Activated CD4-positive, alpha-beta T cell treated with anti-CD3 and anti-CD28 coated beads, Interleukin-2, amount 10 ng/mL, durations not matched to agents 7 days and 5 days (primary cell): ENCODE results near the gene DPH2. TPM values are rescaled to one million over a fixed set of nuclear protein-coding genes. Genes with fewer than 3 reads are reported as not detected.

Source experiments
- CTCF ChIA-PET: fragments of 350-600 bp; sonication (Branson Sonifier 250); formaldehyde crosslinking; loops from one replicate; lab custom pipeline; 2021; ENCODE audit warnings: antibody characterized with exemption; lab: Charles Lee
- POLR2A ChIA-PET: fragments of 350-600 bp; sonication (Branson Sonifier 250); formaldehyde crosslinking; loops from one replicate; lab custom pipeline; 2021; ENCODE audit warnings: antibody characterized with exemption; lab: Charles Lee
- DNase-seq: peaks from one replicate; pipeline ENCODE4 v3.0.0-alpha.2; 2020
- H3K27ac Mint-ChIP-seq: one replicate; pipeline ENCODE4 v1.8.0; 2021; ENCODE audit warnings: mild to moderate bottlenecking, moderate library complexity, mixed read lengths
- H3K27me3 Mint-ChIP-seq: one replicate; pipeline ENCODE4 v1.8.0; 2021; ENCODE audit warnings: mixed read lengths
- H3K36me3 Mint-ChIP-seq: one replicate; pipeline ENCODE4 v1.8.0; 2021; ENCODE audit warnings: low read depth, mixed read lengths
- H3K4me1 Mint-ChIP-seq: one replicate; pipeline ENCODE4 v1.8.0; 2021; ENCODE audit warnings: mixed read lengths
- H3K4me3 Mint-ChIP-seq: one replicate; pipeline ENCODE4 v1.8.0; 2021; ENCODE audit warnings: mild to moderate bottlenecking, moderate library complexity, mixed read lengths
- H3K9me3 Mint-ChIP-seq: one replicate; pipeline ENCODE4 v1.8.0; 2021; ENCODE audit warnings: mixed read lengths
- total RNA-seq, 2 experiments: library from RNA; stranded (reverse); gene quantifications; one replicate each; pipeline ENCODE4 v1.2.3, GENCODE V29; 2021

The DPH2 gene
- total RNA-seq, 2 experiments from 2014 or later: 28.0 to 30.0 TPM

DNA sequence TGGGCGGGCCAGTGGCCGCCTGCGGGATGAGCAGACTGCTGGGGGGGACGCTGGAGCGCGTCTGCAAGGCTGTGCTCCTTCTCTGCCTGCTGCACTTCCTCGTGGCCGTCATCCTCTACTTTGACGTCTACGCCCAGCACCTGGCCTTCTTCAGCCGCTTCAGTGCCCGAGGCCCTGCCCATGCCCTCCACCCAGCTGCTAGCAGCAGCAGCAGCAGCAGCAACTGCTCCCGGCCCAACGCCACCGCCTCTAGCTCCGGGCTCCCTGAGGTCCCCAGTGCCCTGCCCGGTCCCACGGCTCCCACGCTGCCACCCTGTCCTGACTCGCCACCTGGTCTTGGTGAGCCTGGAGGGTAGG is 11.3 kb downstream of the DPH2 start:
- POLR2A ChIA-PET: no interaction called here
- CTCF ChIA-PET: no interaction called here
- Mint-ChIP-seq H3K4me3 (no peak overlapping the region), H3K36me3 (peaks cover 24% of the 10 kb centered on the region), H3K27me3 (no peaks in the 10 kb centered on the region), H3K27ac (no peak overlapping the region), H3K4me1 (peaks cover 36% of the 10 kb centered on the region), H3K9me3 (no peaks in the 10 kb centered on the region)
- DNase-seq: no peak

GRCh38 chr1:43981636-43982035 is 11.8 kb downstream of the DPH2 start:
- DNase-seq: no peak
- no peak overlapping the region for H3K4me3 Mint-ChIP-seq
- no peaks in the 10 kb centered on the region for H3K27me3 Mint-ChIP-seq
- H3K9me3 Mint-ChIP-seq: no peaks in the 10 kb centered on the region
- ChIA-PET POLR2A (no interaction called here), CTCF (no interaction called here)
- H3K27ac Mint-ChIP-seq: no peak overlapping the region
- H3K36me3 Mint-ChIP-seq: peaks cover 20% of the 10 kb centered on the region
- peaks cover 31% of the 10 kb centered on the region for H3K4me1 Mint-ChIP-seq

GRCh38 chr1:43982241-43982640 is 12.4 kb downstream of the DPH2 start:
- POLR2A ChIA-PET: no interaction called here
- Mint-ChIP-seq H3K4me3 (no peak overlapping the region), H3K9me3 (no peaks in the 10 kb centered on the region), H3K4me1 (peaks cover 25% of the 10 kb centered on the region), H3K27ac (no peak overlapping the region), H3K27me3 (no peaks in the 10 kb centered on the region), H3K36me3 (peaks cover 14% of the 10 kb centered on the region)
- CTCF ChIA-PET: no interaction called here
- no peak for DNase-seq

DNA sequence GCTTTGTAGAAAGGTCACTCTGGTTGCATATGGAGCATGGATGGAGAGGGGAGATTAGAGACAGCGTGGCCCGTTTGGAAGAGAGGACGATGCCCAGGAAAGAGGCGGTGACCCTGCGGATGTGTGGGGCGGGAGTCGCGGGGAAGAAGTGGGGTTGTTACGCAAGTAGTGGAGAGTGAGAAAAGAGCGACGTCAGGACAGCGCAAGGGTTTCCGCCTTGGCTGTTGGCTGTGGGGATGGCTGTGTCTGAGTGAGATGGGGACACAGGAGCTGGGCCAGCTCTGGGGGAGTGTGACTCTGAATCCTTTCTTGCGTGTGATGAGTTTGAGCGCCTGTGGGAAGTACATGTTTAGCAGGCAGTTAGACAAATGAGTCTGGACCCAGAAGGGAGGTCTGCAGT is 13.0 kb downstream of the DPH2 start:
- H3K36me3 Mint-ChIP-seq: peaks cover 8% of the 10 kb centered on the region
- CTCF ChIA-PET: no interaction called here

DNA sequence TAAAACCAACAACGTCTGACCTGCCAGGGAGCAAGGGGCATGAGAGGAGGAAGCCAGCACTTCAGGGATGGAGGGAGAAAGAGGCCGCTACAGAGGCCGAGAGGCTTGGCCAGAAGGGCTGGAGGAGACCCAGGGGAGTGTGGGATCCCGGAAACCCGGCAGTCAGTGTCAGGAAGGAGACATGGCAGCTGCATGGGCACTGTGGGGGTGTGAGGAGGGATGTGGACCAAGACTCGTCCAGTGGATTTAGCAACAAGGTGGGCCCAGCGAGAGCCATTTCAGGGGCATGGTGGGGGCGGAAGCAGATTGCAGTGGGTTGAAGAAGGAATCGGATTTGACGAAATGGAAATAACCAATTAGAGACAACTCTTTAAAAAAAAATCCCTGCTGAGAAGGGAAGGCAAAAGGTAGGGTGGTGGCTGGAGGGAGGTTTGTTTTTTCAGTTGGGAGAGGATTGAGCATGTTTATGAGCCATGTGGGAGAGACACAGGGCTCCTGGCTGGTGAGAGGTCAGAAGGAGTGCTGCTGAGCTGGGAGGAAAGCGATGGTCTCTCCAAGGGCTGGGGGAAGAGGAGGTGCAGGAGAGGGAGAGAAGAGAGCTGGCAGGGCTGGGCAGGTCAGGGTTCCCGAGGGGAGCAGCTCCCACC is 13.6 kb downstream of the DPH2 start:
- no peak for DNase-seq

More for the DNA sequence above, 13.0 kb downstream of the DPH2 start:
- Mint-ChIP-seq H3K9me3 (no peaks in the 10 kb centered on the region), H3K27me3 (no peaks in the 10 kb centered on the region), H3K27ac (no peak overlapping the region), H3K4me1 (peaks cover 20% of the 10 kb centered on the region), H3K4me3 (no peak overlapping the region)
- no peak for DNase-seq
- POLR2A ChIA-PET: no interaction called here

DNA sequence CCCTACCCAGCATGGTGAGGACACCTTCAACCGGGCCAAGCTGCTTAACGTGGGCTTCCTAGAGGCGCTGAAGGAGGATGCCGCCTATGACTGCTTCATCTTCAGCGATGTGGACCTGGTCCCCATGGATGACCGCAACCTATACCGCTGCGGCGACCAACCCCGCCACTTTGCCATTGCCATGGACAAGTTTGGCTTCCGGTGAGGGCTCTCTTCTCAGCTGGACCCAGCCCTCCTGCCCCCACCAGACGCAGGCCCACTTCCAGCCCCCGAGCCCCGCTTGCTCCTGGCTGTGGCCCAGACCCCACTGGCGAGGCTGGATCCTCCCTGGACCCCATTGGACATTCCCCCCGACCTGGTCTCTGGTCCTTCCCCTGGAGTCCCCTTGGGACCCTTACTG is 15.0 kb downstream of the DPH2 start:
- H3K4me1 Mint-ChIP-seq: peaks cover 8% of the 10 kb centered on the region
- no peaks in the 10 kb centered on the region for H3K9me3 Mint-ChIP-seq
- no peak for DNase-seq
- ChIA-PET POLR2A (no interaction called here), CTCF (no interaction called here)
- H3K27ac Mint-ChIP-seq: no peak overlapping the region
- no peaks in the 10 kb centered on the region for H3K27me3 Mint-ChIP-seq
- no peak overlapping the region for H3K4me3 Mint-ChIP-seq
- H3K36me3 Mint-ChIP-seq: peaks cover 3% of the 10 kb centered on the region

More for the DNA sequence above, 13.6 kb downstream of the DPH2 start:
- CTCF ChIA-PET: no interaction called here
- POLR2A ChIA-PET: no interaction called here
- peaks cover 4% of the 10 kb centered on the region for H3K36me3 Mint-ChIP-seq
- H3K27me3 Mint-ChIP-seq: no peaks in the 10 kb centered on the region
- no peak overlapping the region for H3K27ac Mint-ChIP-seq
- H3K4me3 Mint-ChIP-seq: no peak overlapping the region
- peaks cover 15% of the 10 kb centered on the region for H3K4me1 Mint-ChIP-seq
- H3K9me3 Mint-ChIP-seq: no peaks in the 10 kb centered on the region

- no peaks in the 10 kb centered on the region for H3K27me3 Mint-ChIP-seq
- ChIA-PET POLR2A (no interaction called here), CTCF (interaction anchor here (0.5 kb wide), 1 partner anchor 432 kb away, joined by 3 read pairs; no protein-coding TSS in a partner anchor)
- no peaks in the 10 kb centered on the region for H3K36me3 Mint-ChIP-seq
- H3K4me3 Mint-ChIP-seq: no peak overlapping the region
- DNase-seq: no peak
- no peaks in the 10 kb centered on the region for H3K9me3 Mint-ChIP-seq
- no peak overlapping the region for H3K27ac Mint-ChIP-seq
- H3K4me1 Mint-ChIP-seq: peaks cover 3% of the 10 kb centered on the region
These were observed 16.3 kb downstream of the DPH2 start for GRCh38 chr1:43985984-43986595.

GRCh38 chr1:43986712-43987111 is 16.9 kb downstream of the DPH2 start:
- no peak for DNase-seq
- CTCF ChIA-PET: interaction anchor here (0.5 to 2.0 kb wide), 2 partner anchors 50 to 432 kb away, joined by 3 to 6 read pairs; no protein-coding TSS in a partner anchor
- Mint-ChIP-seq H3K27ac (no peak overlapping the region), H3K36me3 (no peaks in the 10 kb centered on the region), H3K9me3 (no peaks in the 10 kb centered on the region), H3K4me3 (no peak overlapping the region), H3K27me3 (no peaks in the 10 kb centered on the region), H3K4me1 (peaks cover 7% of the 10 kb centered on the region)
- POLR2A ChIA-PET: no interaction called here

DNA sequence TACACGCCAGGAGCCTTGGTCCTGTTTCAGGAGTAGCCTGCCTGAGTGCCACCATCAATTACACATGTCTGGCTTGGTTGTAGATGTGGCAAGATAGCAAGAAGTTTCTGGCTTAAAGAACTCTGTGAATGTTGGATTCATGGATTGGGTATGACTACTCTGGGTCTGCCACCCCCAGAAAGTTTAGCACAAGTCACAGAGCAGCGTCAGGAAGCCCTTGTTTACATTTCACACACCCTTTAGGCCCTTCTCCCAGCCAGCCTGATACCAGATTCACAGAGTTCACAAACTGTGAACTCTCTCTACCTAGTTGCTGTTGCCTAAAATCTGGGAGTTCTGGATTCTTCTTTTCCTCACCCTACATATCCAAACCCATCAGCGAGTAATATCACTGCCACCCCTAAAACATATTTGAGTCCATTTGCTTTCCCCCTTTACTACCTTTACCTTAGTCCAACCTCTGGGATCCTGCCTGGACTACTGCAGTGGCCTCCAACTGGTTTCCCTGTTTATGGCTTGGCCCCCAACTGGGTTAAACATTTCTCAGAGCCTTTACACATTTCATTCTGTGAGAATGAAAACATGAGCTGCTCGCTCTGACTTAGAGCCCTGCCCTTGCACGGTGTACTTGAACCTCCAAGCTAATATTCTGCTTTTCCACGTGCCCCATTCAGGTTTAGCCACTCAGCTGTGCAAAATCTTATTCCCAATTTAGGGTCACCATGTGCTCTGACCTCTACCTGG is 17.5 kb downstream of the DPH2 start:
- DNase-seq: no peak
- no peaks in the 10 kb centered on the region for H3K36me3 Mint-ChIP-seq
- POLR2A ChIA-PET: no interaction called here
- CTCF ChIA-PET: interaction anchor here (1.2 to 2.0 kb wide), 2 partner anchors 49 to 53 kb away, joined by 3 to 6 read pairs; partner anchors contain the start of gene ARTN
- no peak overlapping the region for H3K4me3 Mint-ChIP-seq
- H3K27ac Mint-ChIP-seq: no peak overlapping the region
- H3K9me3 Mint-ChIP-seq: no peaks in the 10 kb centered on the region
- no peaks in the 10 kb centered on the region for H3K27me3 Mint-ChIP-seq
- H3K4me1 Mint-ChIP-seq: peaks cover 13% of the 10 kb centered on the region

GRCh38 chr1:43990271-43991199 is 20.7 kb downstream of the DPH2 start:
- Mint-ChIP-seq H3K9me3 (no peaks in the 10 kb centered on the region), H3K27me3 (no peaks in the 10 kb centered on the region), H3K4me3 (peak overlapping the region; percentile 90), H3K27ac (no peak overlapping the region), H3K36me3 (no peaks in the 10 kb centered on the region), H3K4me1 (peaks cover 21% of the 10 kb centered on the region)
- no peak for DNase-seq
- ChIA-PET CTCF (interaction anchor here (0.7 to 1.6 kb wide), 3 partner anchors 15 to 57 kb away, joined by 3 to 4 read pairs (median 3); partner anchors contain the start of gene ARTN), POLR2A (no interaction called here)

DNA sequence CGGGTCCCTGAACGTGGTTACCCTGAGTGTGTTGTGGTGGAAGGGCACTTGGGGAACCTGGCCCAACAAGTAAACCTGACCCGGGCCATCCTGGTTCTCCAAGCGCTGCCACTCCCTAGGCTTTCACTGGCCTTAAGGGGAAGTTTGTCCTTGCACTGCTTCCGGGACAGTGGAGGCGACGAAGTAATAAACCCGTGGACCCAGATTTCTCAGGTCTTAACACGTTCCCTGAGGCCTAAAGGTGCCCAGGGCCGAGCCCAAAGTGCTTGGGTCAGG is 21.3 kb downstream of the DPH2 start:
- ChIA-PET CTCF (interaction anchor here (1.2 to 1.6 kb wide), 2 partner anchors 16 to 19 kb away, joined by 3 to 4 read pairs; no protein-coding TSS in a partner anchor), POLR2A (no interaction called here)
- no peak for DNase-seq
- Mint-ChIP-seq H3K27me3 (no peaks in the 10 kb centered on the region), H3K4me1 (peaks cover 21% of the 10 kb centered on the region), H3K36me3 (no peaks in the 10 kb centered on the region), H3K27ac (no peak overlapping the region), H3K4me3 (peak overlapping the region; percentile 90), H3K9me3 (no peaks in the 10 kb centered on the region)

DNA sequence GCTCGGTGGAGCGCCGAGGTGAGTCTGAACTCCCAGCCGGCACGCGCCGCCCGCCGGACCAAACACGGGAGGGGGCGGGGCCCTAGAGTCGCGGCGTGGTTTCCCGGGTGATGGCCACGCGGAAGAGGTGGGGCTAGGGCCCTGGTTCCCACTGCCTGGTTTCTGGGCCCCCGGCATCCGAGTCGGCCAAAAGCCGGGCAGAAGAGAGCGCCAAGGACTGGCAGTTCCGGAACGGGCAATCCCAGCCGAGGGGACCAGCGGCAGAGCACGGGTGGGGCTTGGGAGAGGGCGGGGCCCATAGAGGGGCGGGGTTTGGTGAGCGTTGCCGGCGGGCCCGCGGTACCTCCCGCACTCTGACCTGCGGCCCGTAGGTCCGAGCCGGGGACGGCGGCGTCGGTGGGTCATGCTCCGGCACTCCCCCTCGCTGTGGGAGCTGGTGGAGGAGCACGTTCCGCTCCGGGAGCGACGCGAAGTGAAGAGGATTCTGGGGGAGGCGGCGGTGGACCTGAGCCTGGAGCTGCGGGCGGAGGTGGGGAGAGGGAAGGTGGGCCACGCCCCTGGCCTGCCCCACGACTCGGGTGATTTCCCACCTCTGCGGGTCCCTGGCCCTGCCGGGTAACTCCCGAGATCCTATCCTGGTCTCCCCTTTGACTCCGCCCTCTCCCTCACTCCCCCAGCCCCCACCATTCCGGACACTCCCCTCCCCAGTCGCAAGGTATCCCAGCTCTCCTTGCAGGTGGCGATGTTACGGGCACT is 21.8 kb downstream of the DPH2 start, which contains the start of gene CCDC24:
CCDC24 (plus strand) TSS at position 124 of the 756 bp plus-strand sequence; CDS start at position 404, 280 bp downstream.
- H3K4me3 Mint-ChIP-seq: peak within 1 kb of the TSS; percentile 90
- peak; percentile 79 for DNase-seq
- H3K27me3 Mint-ChIP-seq: no peaks in the 10 kb centered on the region
- POLR2A ChIA-PET: no interaction called here
- CTCF ChIA-PET: interaction anchor here (0.5 kb wide), 1 partner anchor 1002 kb away, joined by 3 read pairs; no protein-coding TSS in a partner anchor
- no peaks in the 10 kb centered on the region for H3K36me3 Mint-ChIP-seq
- peaks cover 21% of the 10 kb centered on the region for H3K4me1 Mint-ChIP-seq
- H3K9me3 Mint-ChIP-seq: no peaks in the 10 kb centered on the region
- peak within 1 kb of the TSS; percentile 83 for H3K27ac Mint-ChIP-seq
